Activated CD4-positive, alpha-beta T cell treated with anti-CD3 and anti-CD28 coated beads, Interleukin-10, Interleukin-2, amounts not matched to agents 100 ng/mL and 50 ng/mL, durations not matched to agents 16 hours and 8 hours (primary cell): ENCODE results near the gene BMP6.
"Not testable (repeated sequence)": the region's sequence is repeated elsewhere in the genome, so short reads cannot be mapped to it uniquely, and the experiment has no call there.

ENCODE experiments used
- DNase-seq: peaks from one replicate; pipeline ENCODE4 v3.0.0-alpha.2; 2020

BMP6 gene

DNA sequence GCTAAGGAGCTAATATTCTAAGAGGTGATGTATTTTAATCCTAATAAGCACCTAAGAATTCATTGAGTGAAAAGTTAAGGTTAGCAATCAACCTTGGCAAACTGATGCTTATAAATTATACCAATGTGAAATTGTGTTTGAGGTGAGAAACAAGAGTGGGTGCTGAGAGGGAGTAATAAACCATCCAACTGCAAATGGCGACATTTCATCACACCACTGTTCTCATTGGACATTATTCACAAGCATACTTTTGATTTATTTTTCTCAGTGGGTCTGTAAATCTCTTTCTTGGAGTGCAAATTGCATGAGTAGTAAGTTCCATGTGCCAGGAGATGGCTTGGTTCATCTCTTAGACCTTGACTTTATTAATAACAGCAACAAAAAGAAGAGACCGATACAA is 71.5 kb downstream of the BMP6 start:
- no peak for DNase-seq

DNA sequence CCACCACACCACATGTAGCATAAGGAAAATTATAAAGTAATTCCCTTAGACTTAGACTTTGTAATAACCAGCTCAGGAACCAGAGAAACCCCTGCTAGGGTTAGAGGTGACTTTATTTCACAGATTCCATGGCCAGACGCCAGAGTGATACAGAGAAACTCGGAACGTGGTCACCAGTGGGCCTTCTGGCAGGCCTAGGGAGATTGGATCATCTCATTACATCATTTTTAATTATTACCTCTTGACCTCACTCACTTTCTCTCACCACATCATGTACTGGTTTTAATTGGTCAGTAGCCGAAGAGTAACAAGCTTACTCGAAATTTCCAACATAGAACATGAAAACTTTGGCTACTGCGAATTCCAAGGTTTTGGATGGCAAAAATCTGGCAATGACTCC is 72.9 kb downstream of the BMP6 start:
- DNase-seq, result no peak

DNA sequence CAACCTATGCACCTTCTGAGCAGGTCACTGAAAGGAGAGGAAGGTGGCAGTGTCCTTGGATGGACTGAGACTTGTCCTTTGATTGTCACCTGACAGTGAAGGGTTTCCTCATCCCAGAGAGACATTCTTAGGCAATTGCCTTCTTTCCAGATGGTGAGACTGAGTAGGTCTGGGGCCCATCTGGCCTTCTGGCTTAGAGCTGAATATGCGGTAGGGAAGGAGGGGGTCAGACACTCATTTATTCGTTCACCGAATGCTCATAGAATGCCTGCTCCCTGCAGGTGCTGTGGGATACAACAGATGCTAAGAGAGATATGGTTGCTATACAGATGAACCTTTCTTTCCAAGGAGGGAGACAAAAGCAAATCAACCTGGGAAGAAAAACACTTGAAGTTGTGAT is 76.8 kb downstream of the BMP6 start:
- no peak for DNase-seq

DNA sequence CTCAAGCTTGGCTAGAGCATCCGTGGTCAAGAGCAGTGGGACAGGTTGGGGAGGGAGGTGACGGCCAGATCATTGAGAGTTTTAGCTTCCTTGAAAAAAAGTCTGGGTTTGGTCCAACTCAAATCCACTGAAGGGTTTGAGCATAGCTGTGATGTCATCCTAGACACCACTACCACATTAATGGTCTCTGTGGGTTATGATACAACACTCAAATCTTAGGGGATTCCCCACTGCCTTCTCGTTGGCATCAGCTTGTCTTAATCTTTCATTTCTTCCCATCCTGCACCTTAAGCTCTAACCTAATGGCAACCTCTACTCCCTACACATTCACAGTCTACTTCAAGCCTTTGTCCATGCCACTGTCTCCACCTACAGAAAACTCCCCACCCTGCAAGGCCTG is 77.3 kb downstream of the BMP6 start:
- DNase-seq, result peak; percentile 8

DNA sequence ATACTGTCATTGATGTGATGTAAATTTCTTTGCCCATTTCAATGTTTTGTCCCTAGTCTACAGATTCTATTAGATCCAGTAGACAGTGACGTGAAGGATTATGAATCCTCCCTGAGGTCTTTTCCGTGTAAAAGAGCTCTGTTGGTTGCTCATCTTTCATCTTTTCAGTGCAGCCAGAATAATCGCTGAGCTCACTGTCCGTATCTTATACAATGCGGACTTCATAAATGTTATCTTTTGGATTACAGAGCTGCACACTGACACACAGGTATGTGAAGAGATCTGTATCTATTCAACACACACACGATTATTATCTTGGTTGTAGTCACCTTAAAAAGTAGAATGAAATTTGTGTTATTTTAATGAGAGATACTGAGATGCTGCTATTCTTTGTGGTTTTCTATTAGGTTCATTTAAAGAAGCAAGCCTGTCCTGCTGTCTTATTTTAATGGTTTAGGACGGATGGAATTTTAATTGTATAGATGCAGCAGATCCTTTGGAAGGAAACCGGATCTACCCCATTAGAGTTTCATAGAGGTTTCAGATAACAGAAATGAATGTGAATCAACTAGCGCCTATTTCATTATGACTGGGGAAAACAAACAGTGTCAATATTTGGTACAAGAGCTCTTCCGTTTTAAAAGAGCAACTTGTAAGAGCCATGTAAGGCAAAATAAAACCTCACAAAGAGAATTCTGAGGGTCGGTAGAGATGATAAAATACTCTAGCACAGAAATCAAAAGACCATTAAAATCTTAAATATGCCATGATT is 79.4 kb downstream of the BMP6 start:
- DNase-seq, result no peak

DNA sequence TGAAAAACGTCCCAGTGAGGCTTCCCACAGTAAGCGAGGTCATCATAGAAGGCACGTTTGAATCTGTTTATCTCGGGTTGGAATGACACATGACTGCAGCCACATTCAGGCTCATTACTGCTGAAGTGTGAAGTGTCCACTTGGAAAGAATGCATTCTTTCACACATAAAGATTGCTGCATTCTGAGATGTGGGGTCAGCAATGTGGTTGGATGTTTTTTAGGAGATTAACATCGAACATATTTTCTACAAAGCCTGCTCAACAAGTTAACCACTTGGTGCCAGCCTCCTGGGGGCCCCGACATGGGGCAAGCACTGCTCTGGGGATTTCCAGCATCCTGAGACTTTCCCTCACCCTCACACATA is 79.9 kb downstream of the BMP6 start:
- no peak for DNase-seq

DNA sequence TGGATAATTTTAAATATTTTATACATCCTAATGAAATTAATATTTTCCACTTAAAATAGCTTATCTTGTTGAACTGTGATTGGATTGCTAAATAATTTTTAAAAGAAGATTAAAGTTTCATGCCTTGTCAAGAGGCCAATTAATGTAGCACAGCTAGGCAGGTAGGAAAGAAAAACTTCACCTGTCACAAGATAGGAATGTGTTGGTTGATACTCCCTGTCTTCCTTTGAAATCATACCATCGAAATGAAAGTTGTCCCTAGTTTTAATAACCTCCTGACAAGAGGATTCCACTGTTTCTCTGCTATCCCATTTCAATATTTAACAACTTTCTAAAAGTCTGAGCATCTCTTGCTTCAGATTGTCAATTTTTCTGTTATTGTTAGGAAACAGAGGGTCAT is 80.8 kb downstream of the BMP6 start:
- no peak for DNase-seq

DNA sequence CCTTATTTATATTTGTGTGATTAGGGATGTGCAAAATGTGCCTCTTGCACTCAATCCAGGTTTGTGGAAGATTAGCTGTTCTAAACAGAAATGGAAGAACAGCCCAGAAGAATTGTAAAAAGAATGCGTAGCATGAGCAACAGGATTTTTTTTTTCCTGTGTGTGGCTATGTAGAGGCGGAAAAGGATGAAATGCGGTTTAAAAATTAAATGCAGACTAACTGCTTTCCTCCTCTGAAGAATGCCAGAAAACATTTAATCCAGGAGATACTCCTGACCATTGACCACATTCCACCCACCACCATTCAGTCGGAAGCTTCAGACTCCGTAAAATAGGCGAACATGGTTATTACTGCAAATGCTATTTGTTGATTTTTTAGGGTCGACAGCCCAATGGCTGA is 83.4 kb downstream of the BMP6 start:
- DNase-seq, result no peak

DNA sequence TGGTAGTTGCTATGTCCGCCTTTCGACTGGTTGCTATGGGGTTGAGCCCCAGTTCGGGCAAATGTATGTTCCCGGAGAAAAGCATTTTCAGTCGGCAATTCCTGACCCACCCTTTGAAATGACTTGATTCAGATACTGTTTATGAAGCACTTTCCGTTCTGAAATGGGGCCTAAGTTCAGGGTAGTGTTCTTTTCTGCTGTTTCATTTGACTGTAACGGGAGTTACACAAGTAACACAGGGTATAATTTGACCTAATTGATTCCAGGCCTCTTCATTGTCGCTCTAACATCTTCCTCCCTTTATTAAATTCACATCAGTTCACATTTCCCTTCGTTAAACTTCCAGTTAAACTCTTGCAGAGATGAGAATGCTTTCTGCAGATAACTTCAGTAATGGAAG is 85.5 kb downstream of the BMP6 start:
- no peak for DNase-seq

DNA sequence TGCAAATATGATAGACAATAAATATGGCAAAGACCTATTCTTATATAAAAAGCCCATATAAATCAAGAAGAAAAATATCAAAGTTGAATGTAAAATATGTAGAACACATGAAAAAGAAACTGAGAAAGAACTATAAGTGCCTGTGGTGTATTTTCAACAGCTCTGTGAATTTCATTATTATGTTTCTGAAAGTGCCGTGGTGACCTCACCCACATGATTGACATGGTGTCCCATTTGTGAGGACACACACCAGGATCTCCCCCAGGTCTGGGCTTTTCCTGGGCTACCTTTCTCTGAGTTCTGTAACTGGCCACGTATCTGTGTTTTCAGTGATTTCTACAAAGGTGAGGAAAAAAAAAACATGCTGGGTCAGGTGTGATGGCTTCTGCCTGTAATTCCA is 86.7 kb downstream of the BMP6 start:
- peak; percentile 8 for DNase-seq

DNA sequence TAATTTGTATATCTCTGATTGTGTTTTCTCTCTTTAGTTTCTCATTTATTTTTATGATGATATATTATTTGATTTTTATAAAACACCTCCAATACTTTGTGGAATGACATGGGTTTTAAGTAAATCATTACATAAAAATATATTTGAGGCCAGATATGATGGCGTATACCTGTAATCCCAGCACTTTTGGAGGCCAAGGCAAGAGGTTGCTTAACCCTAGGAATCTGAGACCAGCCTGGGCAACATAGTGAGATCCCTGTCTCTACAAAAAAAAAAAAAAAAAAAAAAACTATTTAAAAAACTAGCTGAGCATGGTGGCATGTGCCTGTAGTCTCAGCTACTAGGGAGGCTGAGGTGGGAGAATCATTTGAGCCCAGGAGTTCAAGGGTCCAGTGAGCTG is 87.3 kb downstream of the BMP6 start:
- DNase-seq, result no peak

DNA sequence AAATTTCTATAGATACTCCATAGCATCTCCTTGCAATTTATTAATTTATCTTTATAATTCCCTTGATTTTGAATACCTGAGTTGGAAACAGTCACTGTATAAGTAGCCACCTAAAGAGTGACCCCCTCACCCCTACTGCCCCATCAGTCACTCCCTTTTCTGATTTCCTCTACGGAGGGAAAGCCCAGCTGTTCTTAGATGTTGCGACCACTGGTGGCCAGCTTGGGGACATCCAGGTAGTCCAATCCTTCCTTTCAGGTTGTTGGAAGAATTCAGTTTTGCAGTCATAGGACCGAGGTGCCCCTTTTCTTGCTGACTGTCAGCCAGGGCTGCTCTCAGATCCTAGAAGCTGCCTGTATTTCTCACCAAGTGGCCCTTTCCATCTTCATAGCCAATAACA is 87.8 kb downstream of the BMP6 start:
- DNase-seq, result no peak

DNA sequence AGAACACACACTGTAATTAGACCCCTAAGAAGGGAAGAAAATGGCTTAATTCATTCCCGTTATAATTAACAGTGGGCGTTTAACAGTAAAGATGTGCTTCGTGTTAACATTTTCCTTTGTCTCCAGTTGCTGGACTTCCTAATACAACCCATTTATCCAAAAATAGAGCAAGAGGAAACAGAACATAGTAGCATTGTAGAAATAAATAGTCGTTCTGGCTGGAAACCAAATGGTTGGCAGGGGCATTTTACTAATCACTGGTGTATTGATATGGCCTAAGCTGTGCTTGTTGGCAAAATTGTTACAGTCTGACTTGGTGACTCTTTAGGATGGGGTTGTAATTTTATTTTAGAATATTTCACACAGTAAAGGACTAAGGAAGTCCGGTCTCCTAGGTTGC is 89.8 kb downstream of the BMP6 start:
- DNase-seq, result no peak

DNA sequence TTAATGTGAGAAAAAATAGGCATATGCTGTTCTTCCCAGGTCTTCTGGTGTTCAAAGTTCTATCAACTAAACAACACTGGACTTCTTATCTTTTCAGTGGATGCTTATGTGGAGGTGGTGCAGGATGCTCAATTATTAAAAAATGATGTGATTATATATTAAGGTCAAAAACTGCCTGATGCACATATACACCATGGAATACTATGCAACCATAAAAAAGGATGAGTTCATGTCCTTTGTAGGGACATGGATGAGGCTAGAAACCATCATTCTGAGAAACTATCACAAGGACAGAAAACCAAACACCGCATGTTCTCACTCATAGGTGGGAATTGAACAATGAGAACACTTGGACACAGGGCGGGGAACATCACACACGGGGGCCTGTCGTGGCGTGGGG is 91.3 kb downstream of the BMP6 start:
- DNase-seq, result not testable (repeated sequence)

DNA sequence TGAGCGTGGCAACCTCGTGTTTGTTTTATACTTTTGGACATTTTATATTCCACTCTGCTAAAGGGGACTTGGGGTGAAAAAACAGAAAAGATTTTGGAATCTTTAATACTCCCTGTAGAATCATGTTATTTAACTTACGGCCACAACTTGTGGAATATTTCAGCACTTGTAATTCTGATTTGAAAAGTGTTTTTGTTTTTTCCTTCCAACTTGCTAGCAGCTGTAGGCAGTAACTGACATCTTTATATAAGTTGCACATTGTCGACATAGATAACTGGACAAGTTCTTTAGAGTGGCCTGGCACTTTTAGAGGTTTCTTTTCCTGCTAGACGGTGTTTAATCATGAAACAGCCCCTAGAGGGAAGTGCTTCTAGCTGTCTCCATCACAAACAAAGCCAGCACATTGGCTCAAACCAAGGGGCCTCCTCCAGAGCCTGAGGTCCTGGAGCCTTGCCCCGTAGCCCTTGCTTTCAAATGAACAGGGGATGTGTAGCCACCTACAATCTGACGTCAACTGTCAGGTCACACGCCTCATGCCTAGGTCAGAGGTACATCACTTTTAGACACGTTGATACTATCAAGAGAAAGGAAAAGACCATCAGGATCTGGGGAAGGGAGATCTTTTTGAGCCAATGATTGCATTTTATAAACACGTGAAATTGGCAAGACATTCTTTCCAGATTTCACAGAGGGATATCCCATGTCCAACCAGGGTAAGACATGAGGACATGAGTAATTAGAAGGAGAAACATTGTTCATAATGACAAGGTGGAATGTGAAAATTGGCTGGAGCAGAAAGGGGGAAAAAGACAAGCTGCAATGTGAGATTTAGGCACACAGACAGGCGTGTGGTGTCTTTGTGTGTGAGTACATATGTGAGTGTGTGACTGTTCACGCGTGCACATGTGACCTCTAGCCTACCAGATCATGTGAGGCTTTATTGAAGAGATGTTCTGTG is 92.6 kb downstream of the BMP6 start:
- DNase-seq, result no peak

DNA sequence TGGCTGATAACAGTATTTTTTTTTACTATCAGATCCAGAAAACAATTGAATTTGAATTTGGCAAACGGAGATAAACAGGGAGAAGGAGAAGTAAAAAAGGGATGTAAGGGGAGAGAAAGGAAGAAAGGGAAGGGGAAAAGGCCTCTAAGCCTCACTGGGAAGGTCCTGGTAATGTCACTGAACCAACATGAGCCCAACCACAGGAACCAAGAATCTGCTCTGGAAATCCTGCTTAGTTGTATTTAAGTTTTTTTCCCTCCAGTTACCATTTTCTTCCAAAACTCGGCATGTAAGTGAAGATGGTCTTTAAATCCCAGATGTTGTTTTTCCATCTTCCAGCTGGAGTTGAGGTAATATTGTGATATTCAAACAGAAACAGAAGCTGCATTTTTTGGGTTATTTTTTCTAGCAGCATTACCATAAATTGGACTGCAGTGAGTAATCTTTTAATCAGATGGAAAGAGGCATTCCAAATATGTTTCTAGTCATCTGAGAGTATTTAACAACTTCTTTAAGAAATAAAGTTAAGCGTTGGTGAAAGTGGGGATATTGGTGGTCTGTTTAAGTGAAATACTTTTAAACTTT is 93.6 kb downstream of the BMP6 start:
- DNase-seq, result no peak

DNA sequence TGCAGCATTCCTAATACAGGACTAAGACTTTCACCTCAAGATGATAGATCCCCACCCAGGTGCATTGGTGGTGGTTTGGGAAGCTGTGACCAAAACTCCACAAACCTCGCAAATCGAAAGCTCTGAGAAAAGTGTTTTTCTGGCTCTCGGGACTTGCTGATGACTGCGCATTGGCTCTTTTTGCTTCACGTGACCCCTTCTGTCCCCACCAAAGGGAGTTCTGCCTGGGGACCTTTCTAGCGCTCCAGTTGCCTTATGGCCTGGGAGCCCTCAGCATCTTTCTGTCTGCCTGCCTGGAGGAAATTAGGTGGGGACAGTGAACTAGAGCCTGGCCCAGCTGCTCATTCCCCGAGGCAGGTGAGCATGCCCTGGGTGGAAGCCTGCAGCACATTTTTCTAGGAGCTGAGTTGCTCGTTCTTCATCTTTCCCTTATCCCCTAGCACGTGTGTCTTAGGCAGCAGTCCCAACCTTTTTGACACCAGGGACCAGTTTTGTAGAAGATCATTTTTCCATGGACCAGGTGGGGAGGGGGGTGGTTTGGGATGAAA is 94.5 kb downstream of the BMP6 start:
- DNase-seq, result no peak

DNA sequence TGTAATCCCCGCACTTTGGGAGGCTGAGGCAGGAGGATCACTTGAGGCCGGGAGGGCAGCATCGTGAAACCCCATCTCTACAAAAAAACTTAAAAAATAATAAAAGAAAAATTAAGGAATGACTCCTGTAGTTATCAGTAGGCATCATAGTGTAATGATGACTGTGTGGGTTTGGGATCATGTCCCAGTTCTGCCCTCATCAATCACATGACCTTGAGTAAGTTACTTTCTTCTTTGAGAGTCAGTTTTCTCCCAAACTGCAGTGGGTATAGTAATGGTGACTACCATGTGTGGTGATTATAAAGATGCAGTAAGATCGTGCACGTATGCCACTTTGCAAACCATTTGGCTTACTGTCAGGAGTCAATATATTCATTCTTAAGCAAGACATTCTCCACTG is 95.5 kb downstream of the BMP6 start:
- DNase-seq, result no peak

DNA sequence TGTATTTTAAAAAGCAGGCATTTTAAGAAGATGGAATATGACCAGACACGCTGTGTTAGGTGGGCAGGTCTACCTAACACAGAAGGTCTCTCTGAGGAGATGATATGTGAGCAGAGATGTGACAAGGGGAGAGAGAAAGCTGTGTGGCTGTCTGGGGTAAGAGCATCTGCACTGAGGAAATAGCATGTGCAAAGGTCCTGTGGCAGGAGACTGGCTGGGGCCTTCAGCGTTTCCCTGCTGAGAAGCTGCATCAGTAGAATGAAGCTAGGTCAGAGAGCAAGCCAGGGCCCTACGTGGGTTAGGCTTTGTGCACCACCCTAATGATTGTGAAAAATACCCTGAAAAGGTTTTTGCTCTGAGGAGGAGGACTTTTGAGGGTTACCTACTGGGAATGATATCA is 97.7 kb downstream of the BMP6 start:
- DNase-seq, result no peak

DNA sequence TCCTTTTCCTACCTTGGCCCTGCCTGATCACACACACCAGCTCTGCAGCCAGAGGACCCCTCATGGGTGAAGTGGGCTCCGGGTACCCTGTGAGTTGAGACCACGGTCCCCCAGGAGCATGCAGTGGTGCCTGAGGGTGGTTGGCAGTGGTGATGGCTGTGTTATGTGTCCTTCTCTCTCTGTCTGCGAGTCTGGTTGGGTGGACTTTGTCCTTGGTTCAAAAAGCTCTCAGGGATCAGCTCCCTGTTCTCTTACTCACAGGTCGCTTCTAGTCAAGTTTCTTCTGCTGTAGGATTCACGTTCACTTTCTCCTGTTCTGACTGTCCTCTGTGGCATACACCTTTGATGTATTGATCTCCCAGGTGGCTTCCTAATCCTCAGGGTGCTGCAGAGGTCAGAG is 100.1 kb downstream of the BMP6 start:
- DNase-seq, result no peak

DNA sequence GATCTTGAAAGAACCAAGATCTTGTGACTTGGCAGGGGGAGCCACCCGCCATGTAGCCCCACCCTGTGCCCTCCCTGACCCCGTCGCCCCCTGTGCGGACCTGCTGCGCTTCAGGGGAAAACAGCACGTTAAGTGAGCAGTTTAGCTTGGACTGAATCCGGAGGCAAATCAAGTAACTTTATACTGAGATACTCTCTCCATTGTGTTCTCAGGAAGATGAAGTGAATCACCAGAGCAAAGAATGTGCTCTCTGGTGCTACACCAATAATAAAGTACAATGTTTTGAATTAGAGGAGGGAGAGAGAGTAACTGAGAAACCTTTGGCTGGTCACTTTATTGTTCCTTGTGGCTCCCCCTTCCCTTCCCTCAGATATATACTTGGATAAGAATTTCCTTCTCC is 101.2 kb downstream of the BMP6 start:
- DNase-seq, result no peak

DNA sequence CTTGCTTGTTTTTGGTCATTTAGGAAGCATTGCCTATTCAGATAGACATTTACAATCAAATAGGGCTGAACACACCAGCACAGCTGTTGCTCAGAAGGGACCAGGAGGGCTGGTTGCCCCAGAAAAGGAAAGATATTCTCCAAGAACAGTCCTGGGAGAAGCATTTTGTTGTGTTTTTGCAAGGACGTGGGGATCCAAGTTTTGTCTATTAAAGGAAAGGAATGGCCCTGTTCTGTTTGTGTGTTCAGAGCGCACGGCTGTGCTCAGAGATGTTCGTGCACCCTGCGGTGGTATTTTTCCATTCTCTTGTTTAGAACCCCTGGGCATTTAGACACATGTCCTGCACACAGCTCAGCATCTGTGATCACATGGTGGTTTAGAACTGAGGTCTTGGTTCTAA is 102.2 kb downstream of the BMP6 start:
- no peak for DNase-seq

DNA sequence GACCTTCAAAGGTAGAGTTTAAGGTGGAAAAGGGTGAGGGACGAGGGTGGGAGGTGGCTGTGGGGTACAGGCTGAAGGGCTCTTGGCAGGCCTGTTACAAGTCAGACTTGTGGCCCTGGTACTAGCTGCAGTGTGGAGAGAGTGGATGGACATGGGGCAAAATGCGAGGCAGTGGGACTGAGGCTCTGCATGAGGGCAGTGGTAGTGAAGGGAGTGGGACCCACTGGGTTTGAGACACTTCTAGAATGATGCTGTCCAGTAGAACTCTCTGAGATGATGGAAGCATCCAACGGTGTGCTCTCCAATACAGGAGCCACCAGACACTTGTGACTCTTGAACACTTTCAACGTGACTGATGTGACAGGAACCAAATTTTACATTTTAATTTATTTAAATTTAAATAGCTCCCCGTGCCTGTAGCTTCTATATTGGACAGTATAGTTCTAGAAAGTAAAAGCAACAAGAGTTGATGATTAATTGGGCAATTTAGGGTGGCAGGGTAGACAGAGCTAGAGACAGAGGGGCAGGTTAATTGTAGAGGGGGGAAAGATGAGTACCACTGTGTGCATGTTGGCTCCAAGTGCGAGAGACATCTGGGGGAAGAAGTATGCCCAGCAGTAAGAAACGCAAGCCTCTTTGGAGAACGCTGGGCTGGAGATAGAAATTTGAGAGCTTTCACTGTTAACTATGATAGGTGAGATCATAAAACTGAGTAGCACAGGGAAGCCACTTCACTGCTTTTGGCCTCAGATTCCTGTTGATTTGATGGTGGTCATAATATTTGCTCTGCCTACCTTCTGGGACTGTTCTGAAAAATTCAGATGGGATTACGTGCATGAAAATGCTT is 107.2 kb downstream of the BMP6 start:
- DNase-seq, result no peak
